ENCODE results near the gene CSNK1A1L. TPM values are rescaled to one million over a fixed set of nuclear protein-coding genes. Genes with fewer than 3 reads are reported as not detected.

CSNK1A1L gene
- total RNA-seq, 1 experiment from 2014 or later: not detected

DNA sequence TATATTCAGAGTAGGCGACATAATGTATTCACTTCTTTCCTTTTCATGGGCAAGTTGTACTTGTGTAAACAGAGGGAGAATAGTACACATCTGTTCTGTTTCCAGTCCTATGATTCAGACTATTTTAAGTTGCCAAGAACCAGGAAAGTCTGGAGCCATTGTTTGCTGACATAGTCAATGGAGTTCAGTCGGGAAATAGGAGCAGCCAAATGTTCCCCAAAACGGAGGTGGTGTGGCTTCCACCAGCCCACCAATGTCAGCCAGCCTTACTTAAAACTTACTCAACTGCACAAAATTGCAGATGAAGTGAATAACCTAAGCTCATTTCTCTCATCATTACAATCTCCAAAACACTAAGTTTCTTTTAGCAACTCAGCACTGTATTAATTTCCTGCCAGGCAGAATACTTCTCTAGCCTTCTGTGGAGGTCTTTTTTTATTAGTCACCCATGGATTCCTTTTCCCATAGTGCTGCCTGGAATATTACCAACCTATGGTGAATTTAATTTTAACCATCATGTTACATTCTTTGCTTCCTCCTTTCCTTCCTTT, 22.3 kb upstream of the CSNK1A1L start:
- Histone ChIP-seq H3K4me3 (ENCODE audit: low read depth in 2 of 2, low read length in 2 of 2) (no peak overlapping the region), H3K9me3 (ENCODE audit: control insufficient read depth, insufficient read depth, low read depth, low read length) (no peaks in the 10 kb centered on the region), H3K4me1 (ENCODE audit: control insufficient read depth, insufficient read depth, low read length) (no peaks in the 10 kb centered on the region), H3K36me3 (ENCODE audit: control insufficient read depth, insufficient read depth, low read length) (no peaks in the 10 kb centered on the region), H3K27ac (ENCODE audit: low read length) (no peak overlapping the region), H3K27me3 (ENCODE audit: control insufficient read depth, insufficient read depth, low read length) (no peaks in the 10 kb centered on the region)
- ChIA-PET CTCF (no interaction called here), POLR2A (no interaction called here)
- intact Hi-C loops (cut with micrococcal nuclease; ENCODE audit: unreplicated experiment): no loop called here
- no peak for DNase-seq (ENCODE audit: low read depth, low spot score)
- TF ChIP-seq POLR2AphosphoS5 (IDR thresholded peaks at IDR 0.05; ENCODE audit: low read depth, low read length): no peak
- TF ChIP-seq TCF7L2 (IDR thresholded peaks at IDR 0.05; ENCODE audit: low read depth, low read length): no peak
- TF ChIP-seq REST (IDR thresholded peaks at IDR 0.05; ENCODE audit: insufficient read depth in 1 of 2, low read depth in 2 of 2, low read length in 1 of 2): no peak
- no peak for TF ChIP-seq SIN3A (IDR thresholded peaks at IDR 0.05; ENCODE audit: borderline replicate concordance, insufficient read depth, low read depth, low read length)
- no peak for TF ChIP-seq CTCF (IDR thresholded peaks at IDR 0.05)
- in situ Hi-C loops (cut with HindIII; ENCODE audit: low pct_unique_long_range_greater_than_20kb, low sequenced_read_pairs): no loop called here
- no TSS peak for BruUV-seq (replicated peaks)
- ATAC-seq: no peak

- Histone ChIP-seq H3K36me3 (ENCODE audit: control insufficient read depth, insufficient read depth, low read length) (no peaks in the 10 kb centered on the region), H3K4me3 (ENCODE audit: low read depth in 2 of 2, low read length in 2 of 2) (no peak overlapping the region), H3K27ac (ENCODE audit: low read length) (no peak overlapping the region), H3K9me3 (ENCODE audit: control insufficient read depth, insufficient read depth, low read depth, low read length) (no peaks in the 10 kb centered on the region), H3K4me1 (ENCODE audit: control insufficient read depth, insufficient read depth, low read length) (no peaks in the 10 kb centered on the region), H3K27me3 (ENCODE audit: control insufficient read depth, insufficient read depth, low read length) (no peaks in the 10 kb centered on the region)
- BruUV-seq (replicated peaks): no TSS peak
- in situ Hi-C loops (cut with HindIII; ENCODE audit: low pct_unique_long_range_greater_than_20kb, low sequenced_read_pairs) (no loop called here), intact Hi-C loops (cut with micrococcal nuclease; ENCODE audit: unreplicated experiment) (no loop called here)
- no peak for ATAC-seq
- TF ChIP-seq REST (IDR thresholded peaks at IDR 0.05; ENCODE audit: insufficient read depth in 1 of 2, low read depth in 2 of 2, low read length in 1 of 2) (no peak), CTCF (IDR thresholded peaks at IDR 0.05) (no peak), POLR2AphosphoS5 (IDR thresholded peaks at IDR 0.05; ENCODE audit: low read depth, low read length) (no peak), TCF7L2 (IDR thresholded peaks at IDR 0.05; ENCODE audit: low read depth, low read length) (no peak), SIN3A (IDR thresholded peaks at IDR 0.05; ENCODE audit: borderline replicate concordance, insufficient read depth, low read depth, low read length) (no peak)
- ChIA-PET CTCF (no interaction called here), POLR2A (no interaction called here)
- DNase-seq (ENCODE audit: low read depth, low spot score): no peak
Observed at GRCh38 chr13:37123337-37123736, 17.9 kb upstream of the CSNK1A1L start.
